Measurements from ENCODE around the gene PROCR. TPM values are rescaled to one million over a fixed set of nuclear protein-coding genes. Genes with fewer than 3 reads are reported as not detected.
"Not testable (repeated sequence)": the region's sequence is repeated elsewhere in the genome, so short reads cannot be mapped to it uniquely, and the experiment has no call there.

The PROCR gene
- total RNA-seq, 1 donor from 2014 or later: 36.2 TPM

DNA sequence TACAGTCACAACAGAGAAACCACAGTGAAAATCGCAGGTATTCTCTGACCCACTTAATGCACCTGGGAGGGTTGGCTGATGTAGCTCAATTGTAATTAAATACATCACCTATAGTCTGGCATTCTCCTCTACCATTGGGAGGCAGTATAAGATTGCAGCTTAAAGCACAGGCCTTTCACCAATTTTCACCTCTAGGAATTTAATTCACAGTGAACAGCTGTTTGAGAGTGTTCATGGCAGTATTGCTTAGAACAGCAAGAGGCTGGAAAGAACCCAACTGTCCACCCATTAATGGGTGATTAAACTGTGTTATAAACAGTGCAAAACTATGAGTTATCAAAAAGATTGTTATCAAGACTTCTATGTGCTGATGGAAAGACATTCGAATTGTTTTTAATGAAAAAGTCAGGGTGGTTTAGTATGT lies 26.7 kb upstream of the PROCR start:
- H3K36me3 ChIP-seq (ENCODE audit: insufficient read depth, low read length): peaks cover 5% of the 10 kb centered on the region
- peaks cover 5% of the 10 kb centered on the region for H3K36me3 Mint-ChIP-seq (ENCODE audit: low read depth, unreplicated experiment)
- H3K4me3 ChIP-seq (ENCODE audit: insufficient read depth, low read depth, low read length): no peak overlapping the region
- peak overlapping the region; percentile 27 for H3K27ac Mint-ChIP-seq (ENCODE audit: unreplicated experiment)
- no peaks in the 10 kb centered on the region for H3K9me3 Mint-ChIP-seq (ENCODE audit: unreplicated experiment)
- no peak overlapping the region for H3K9ac ChIP-seq (ENCODE audit: low read length)
- H3K4me1 Mint-ChIP-seq (ENCODE audit: low read depth, unreplicated experiment): peaks cover 7% of the 10 kb centered on the region
- DNase-seq (ENCODE audit: low read depth): peak; percentile 50
- H3K4me2 ChIP-seq (ENCODE audit: low read length): no peak overlapping the region
- H2AFZ ChIP-seq (ENCODE audit: low read depth, low read length): no peak overlapping the region
- no peak overlapping the region for H3K27ac ChIP-seq (ENCODE audit: low read depth, low read length)
- no peaks in the 10 kb centered on the region for H3K27me3 ChIP-seq (ENCODE audit: insufficient read depth, low read length)
- H3K9me3 ChIP-seq (ENCODE audit: insufficient read depth, low read depth, low read length): no peaks in the 10 kb centered on the region
- peak overlapping the region; percentile 75 for H3K4me3 Mint-ChIP-seq (ENCODE audit: unreplicated experiment)
- no peak for FAIRE-seq
- H4K20me1 ChIP-seq (ENCODE audit: insufficient read depth, low read length): no peaks in the 10 kb centered on the region
- no peak for TF ChIP-seq EZH2 (IDR thresholded peaks at IDR 0.05; ENCODE audit: insufficient read depth, low read length)
- TF ChIP-seq, protein P1, sequence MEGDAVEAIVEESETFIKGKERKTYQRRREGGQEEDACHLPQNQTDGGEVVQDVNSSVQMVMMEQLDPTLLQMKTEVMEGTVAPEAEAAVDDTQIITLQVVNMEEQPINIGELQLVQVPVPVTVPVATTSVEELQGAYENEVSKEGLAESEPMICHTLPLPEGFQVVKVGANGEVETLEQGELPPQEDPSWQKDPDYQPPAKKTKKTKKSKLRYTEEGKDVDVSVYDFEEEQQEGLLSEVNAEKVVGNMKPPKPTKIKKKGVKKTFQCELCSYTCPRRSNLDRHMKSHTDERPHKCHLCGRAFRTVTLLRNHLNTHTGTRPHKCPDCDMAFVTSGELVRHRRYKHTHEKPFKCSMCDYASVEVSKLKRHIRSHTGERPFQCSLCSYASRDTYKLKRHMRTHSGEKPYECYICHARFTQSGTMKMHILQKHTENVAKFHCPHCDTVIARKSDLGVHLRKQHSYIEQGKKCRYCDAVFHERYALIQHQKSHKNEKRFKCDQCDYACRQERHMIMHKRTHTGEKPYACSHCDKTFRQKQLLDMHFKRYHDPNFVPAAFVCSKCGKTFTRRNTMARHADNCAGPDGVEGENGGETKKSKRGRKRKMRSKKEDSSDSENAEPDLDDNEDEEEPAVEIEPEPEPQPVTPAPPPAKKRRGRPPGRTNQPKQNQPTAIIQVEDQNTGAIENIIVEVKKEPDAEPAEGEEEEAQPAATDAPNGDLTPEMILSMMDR (IDR thresholded peaks at IDR 0.05; ENCODE audit: insufficient read depth, low read depth, low read length): peak; percentile 86
- H3K27me3 Mint-ChIP-seq (ENCODE audit: low read depth, unreplicated experiment): no peaks in the 10 kb centered on the region
- H3K79me2 ChIP-seq (ENCODE audit: insufficient read depth, low read length): no peaks in the 10 kb centered on the region
- peaks cover 14% of the 10 kb centered on the region for H3K4me1 ChIP-seq (ENCODE audit: insufficient read depth, low read length)

DNA sequence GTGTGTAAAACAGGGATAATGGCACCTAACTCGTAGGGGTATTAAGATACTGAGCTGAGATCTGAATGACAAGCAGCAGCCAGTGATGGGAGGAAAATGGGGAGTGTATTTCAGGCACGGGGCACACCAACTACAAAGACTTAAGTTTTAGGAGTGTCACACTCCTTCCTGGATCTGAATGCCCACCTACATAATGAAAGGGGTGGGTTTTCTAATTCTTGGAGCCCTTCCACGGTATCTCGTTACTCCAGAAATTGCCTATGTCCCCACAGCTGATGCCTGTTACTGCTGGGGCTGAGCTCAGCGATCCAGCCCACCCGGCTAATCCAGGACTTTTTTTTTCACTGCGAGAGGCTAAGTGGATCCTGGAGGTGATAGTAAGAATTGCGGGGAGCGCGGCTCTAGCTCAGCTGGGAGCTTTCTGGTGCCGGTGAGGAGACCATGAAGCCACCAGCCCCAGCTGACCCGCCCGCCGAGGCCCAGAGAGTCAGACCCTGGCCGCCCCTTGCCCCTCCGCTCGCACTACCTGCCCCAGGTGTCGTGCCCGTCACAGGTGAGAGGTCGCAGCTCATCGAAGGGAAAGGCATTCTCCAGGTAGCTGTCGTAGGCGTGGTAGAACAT lies 25.5 kb upstream of the PROCR start:
- peak overlapping the region; percentile 86 for H3K4me3 ChIP-seq (ENCODE audit: insufficient read depth, low read depth, low read length)
- peak overlapping the region; percentile 100 for H3K4me2 ChIP-seq (ENCODE audit: low read length)
- peak overlapping the region; percentile 99 for H3K4me3 Mint-ChIP-seq (ENCODE audit: unreplicated experiment)
- H3K27me3 ChIP-seq (ENCODE audit: insufficient read depth, low read length): no peaks in the 10 kb centered on the region
- no peak for FAIRE-seq
- H3K79me2 ChIP-seq (ENCODE audit: insufficient read depth, low read length): no peaks in the 10 kb centered on the region
- no peak for TF ChIP-seq EZH2 (IDR thresholded peaks at IDR 0.05; ENCODE audit: insufficient read depth, low read length)
- TF ChIP-seq, protein P1 (IDR thresholded peaks at IDR 0.05; ENCODE audit: insufficient read depth, low read depth, low read length): no peak
- H3K4me1 Mint-ChIP-seq (ENCODE audit: low read depth, unreplicated experiment): peaks cover 7% of the 10 kb centered on the region
- H3K27ac ChIP-seq (ENCODE audit: low read depth, low read length): peak overlapping the region; percentile 52
- no peaks in the 10 kb centered on the region for H4K20me1 ChIP-seq (ENCODE audit: insufficient read depth, low read length)
- peak overlapping the region; percentile 100 for H3K27ac Mint-ChIP-seq (ENCODE audit: unreplicated experiment)
- peak overlapping the region; percentile 87 for H3K9ac ChIP-seq (ENCODE audit: low read length)
- peaks cover 14% of the 10 kb centered on the region for H3K4me1 ChIP-seq (ENCODE audit: insufficient read depth, low read length)
- peaks cover under 1% of the 10 kb centered on the region for H3K36me3 ChIP-seq (ENCODE audit: insufficient read depth, low read length)
- no peaks in the 10 kb centered on the region for H3K9me3 Mint-ChIP-seq (ENCODE audit: unreplicated experiment)
- DNase-seq (ENCODE audit: low read depth): no peak
- H3K27me3 Mint-ChIP-seq (ENCODE audit: low read depth, unreplicated experiment): no peaks in the 10 kb centered on the region
- peaks cover 5% of the 10 kb centered on the region for H3K36me3 Mint-ChIP-seq (ENCODE audit: low read depth, unreplicated experiment)
- no peaks in the 10 kb centered on the region for H3K9me3 ChIP-seq (ENCODE audit: insufficient read depth, low read depth, low read length)
- H2AFZ ChIP-seq (ENCODE audit: low read depth, low read length): peak overlapping the region; percentile 88

DNA sequence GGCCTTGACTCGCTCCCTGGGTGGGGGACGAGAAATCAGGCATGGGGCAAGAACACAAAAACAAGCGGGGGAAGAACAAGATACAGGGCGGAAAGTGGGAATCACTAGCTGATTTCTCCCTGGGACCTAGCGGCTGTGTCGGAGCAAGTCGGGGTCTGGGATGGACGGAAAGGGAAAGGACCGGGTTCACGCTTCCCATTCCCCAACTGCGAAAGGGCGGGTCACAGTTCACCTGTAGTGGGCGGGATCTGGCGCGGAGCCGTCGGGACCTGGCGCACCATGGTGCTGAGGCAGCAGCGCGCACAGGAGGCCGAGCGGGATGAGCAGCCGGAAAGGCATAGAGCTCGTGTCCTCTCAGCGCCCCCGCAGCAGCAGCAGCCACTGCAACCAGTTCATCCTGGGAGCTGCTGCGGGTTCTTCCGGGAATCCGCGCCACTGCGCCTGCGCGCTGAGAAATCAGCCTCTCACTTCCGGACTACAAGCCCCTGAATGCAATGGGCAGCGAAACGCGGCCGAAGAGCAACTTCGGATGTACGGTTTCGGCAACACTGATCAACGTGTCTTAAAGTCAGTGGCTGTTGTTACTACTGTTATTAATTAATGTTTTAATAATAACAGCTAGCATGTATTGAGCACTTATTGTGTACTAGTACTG lies 24.8 kb upstream of the PROCR start, which contains the start of gene EDEM2:
TSS of gene EDEM2 (minus strand) at position 417 of the 655 bp plus-strand sequence. CDS start at position 339, 78 bp downstream.
- TF ChIP-seq EZH2 (IDR thresholded peaks at IDR 0.05; ENCODE audit: insufficient read depth, low read length): no peak
- TF ChIP-seq, protein P1 (IDR thresholded peaks at IDR 0.05; ENCODE audit: insufficient read depth, low read depth, low read length): no peak
- Mint-ChIP-seq H3K4me3 (ENCODE audit: unreplicated experiment) (peak within 1 kb of the TSS; percentile 99), H3K9me3 (ENCODE audit: unreplicated experiment) (no peaks in the 10 kb centered on the region), H3K27me3 (ENCODE audit: low read depth, unreplicated experiment) (no peaks in the 10 kb centered on the region), H3K4me1 (ENCODE audit: low read depth, unreplicated experiment) (peaks cover 7% of the 10 kb centered on the region), H3K36me3 (ENCODE audit: low read depth, unreplicated experiment) (peaks cover 2% of the 10 kb centered on the region), H3K27ac (ENCODE audit: unreplicated experiment) (peak within 1 kb of the TSS; percentile 100)
- FAIRE-seq: no peak
- Histone ChIP-seq H4K20me1 (ENCODE audit: insufficient read depth, low read length) (no peaks in the 10 kb centered on the region), H3K79me2 (ENCODE audit: insufficient read depth, low read length) (no peaks in the 10 kb centered on the region), H3K9ac (ENCODE audit: low read length) (peak within 1 kb of the TSS; percentile 87), H3K4me3 (ENCODE audit: insufficient read depth, low read depth, low read length) (peak within 1 kb of the TSS; percentile 86), H3K4me1 (ENCODE audit: insufficient read depth, low read length) (peaks cover 14% of the 10 kb centered on the region), H3K9me3 (ENCODE audit: insufficient read depth, low read depth, low read length) (no peaks in the 10 kb centered on the region), H3K36me3 (ENCODE audit: insufficient read depth, low read length) (no peaks in the 10 kb centered on the region), H3K4me2 (ENCODE audit: low read length) (peak within 1 kb of the TSS; percentile 100), H3K27me3 (ENCODE audit: insufficient read depth, low read length) (no peaks in the 10 kb centered on the region), H3K27ac (ENCODE audit: low read depth, low read length) (peak within 1 kb of the TSS; percentile 80), H2AFZ (ENCODE audit: low read depth, low read length) (peak within 1 kb of the TSS; percentile 88)
- peak; percentile 91 for DNase-seq (ENCODE audit: low read depth)

DNA sequence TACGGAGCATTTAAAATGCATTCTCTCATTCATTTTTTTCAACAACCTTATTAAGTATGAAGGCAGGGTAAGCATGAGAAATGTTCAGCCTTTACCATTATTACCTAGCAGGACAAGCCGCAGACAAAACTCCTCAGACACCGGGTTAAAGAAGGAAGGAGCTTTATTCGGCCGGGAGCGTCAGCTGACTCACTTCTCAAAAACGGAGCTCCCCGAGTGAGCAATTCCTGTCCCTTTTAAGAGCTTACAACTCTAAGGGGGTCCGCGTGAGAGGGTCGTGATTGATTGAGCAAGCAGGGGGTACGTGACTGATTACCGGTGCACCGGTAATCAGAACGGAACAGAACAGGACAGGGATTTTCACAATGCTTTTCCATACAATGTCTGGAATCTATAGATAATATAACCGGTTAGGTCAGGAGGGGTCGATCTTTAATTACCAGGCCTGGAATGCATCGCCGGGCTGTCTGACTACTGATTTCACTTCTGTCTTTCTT lies 24.2 kb upstream of the PROCR start:
- H3K9me3 ChIP-seq (ENCODE audit: insufficient read depth, low read depth, low read length); FAIRE-seq; H3K36me3 Mint-ChIP-seq (ENCODE audit: low read depth, unreplicated experiment); DNase-seq (ENCODE audit: low read depth); H3K36me3 ChIP-seq (ENCODE audit: insufficient read depth, low read length); H3K27me3 Mint-ChIP-seq (ENCODE audit: low read depth, unreplicated experiment); H3K27me3 ChIP-seq (ENCODE audit: insufficient read depth, low read length); H4K20me1 ChIP-seq (ENCODE audit: insufficient read depth, low read length); H3K4me1 Mint-ChIP-seq (ENCODE audit: low read depth, unreplicated experiment); H3K79me2 ChIP-seq (ENCODE audit: insufficient read depth, low read length); H3K9me3 Mint-ChIP-seq (ENCODE audit: unreplicated experiment): not testable (repeated sequence)
- peaks cover 14% of the 10 kb centered on the region for H3K4me1 ChIP-seq (ENCODE audit: insufficient read depth, low read length)
- H3K4me3 ChIP-seq (ENCODE audit: insufficient read depth, low read depth, low read length): peak overlapping the region; percentile 86
- H2AFZ ChIP-seq (ENCODE audit: low read depth, low read length): peak overlapping the region; percentile 88
- H3K4me2 ChIP-seq (ENCODE audit: low read length): peak overlapping the region; percentile 100
- H3K4me3 Mint-ChIP-seq (ENCODE audit: unreplicated experiment): peak overlapping the region; percentile 99
- H3K27ac ChIP-seq (ENCODE audit: low read depth, low read length): peak overlapping the region; percentile 80
- H3K27ac Mint-ChIP-seq (ENCODE audit: unreplicated experiment): peak overlapping the region; percentile 100
- peak overlapping the region; percentile 87 for H3K9ac ChIP-seq (ENCODE audit: low read length)
